Urinary bladder (tissue), 4 donors: ENCODE results near the gene TLX1. TPM values are rescaled to one million over a fixed set of nuclear protein-coding genes. Genes with fewer than 3 reads are reported as not detected.

Source experiments
- DNase-seq: peaks from one replicate; pipeline ENCODE4 v3.0.0-alpha.2; 2015; ENCODE audit errors: extremely low spot score
- H3K27ac ChIP-seq: one replicate; pipeline ENCODE4 v1.5.1; 2013; ENCODE audit warnings: low read depth, mild to moderate bottlenecking, moderate library complexity
- H3K36me3 ChIP-seq: one replicate; pipeline ENCODE4 v1.6.1; 2013; ENCODE audit warnings: mild to moderate bottlenecking, moderate library complexity; ENCODE audit not compliant: insufficient read depth
- H3K4me1 ChIP-seq: one replicate; pipeline ENCODE4 v1.6.1; 2013; ENCODE audit warnings: mild to moderate bottlenecking, moderate library complexity; ENCODE audit not compliant: insufficient read depth
- H3K4me3 ChIP-seq: one replicate; pipeline ENCODE4 v1.5.1; 2013; ENCODE audit warnings: low read depth, low read length
- WGBS: extraction: QIAGEN DNeasy Blood & Tissue Kit; methylation state at CpG from one replicate; pipeline ENCODE4 v1.1.7; 2013; 5-methylcytosine and 5-hydroxymethylcytosine counted together
- polyA plus RNA-seq: library from polyadenylated mRNA; stranded (reverse); fragments of 200-250 nt; gene quantifications from one replicate; pipeline ENCODE4 v1.2.3, GENCODE V29; 2013
- total RNA-seq: library from RNA; depleted of rRNA; stranded (reverse); fragments of >200 nt; gene quantifications from one replicate; pipeline ENCODE4 v1.2.3, GENCODE V29; 2014
- donor health status: healthy with polysubstance abuse.
- donor health status: healthy.

TLX1 gene
- total and polyA plus RNA-seq, 2 donors = not detected

GRCh38 chr10:101134299-101135127, 3.4 kb downstream of the TLX1 start:
- Histone ChIP-seq H3K36me3 (no peaks in the 10 kb centered on the region), H3K4me3 (peak overlapping the region; percentile 16), H3K27ac (no peak overlapping the region), H3K4me1 (no peaks in the 10 kb centered on the region)
- no peak for DNase-seq
- WGBS = 2% methylated on average over 60 of the region's 60 CpGs

GRCh38 chr10:101135141-101136006, 4.3 kb downstream of the TLX1 start:
- 10% methylated on average over 36 of the region's 36 CpGs for WGBS
- Histone ChIP-seq H3K4me1 (no peaks in the 10 kb centered on the region), H3K36me3 (no peaks in the 10 kb centered on the region), H3K27ac (no peak overlapping the region), H3K4me3 (peak overlapping the region; percentile 16)
- DNase-seq = no peak

GRCh38 chr10:101136007-101136707, 5.1 kb downstream of the TLX1 start:
- no peaks in the 10 kb centered on the region for H3K36me3 ChIP-seq
- no peak overlapping the region for H3K27ac ChIP-seq
- H3K4me1 ChIP-seq = no peaks in the 10 kb centered on the region
- DNase-seq = no peak
- WGBS = 6% methylated on average over 33 of the region's 33 CpGs
- no peak overlapping the region for H3K4me3 ChIP-seq

GRCh38 chr10:101136708-101137121, 5.6 kb downstream of the TLX1 start:
- Histone ChIP-seq H3K36me3 (no peaks in the 10 kb centered on the region), H3K27ac (no peak overlapping the region), H3K4me3 (no peak overlapping the region), H3K4me1 (no peaks in the 10 kb centered on the region)
- WGBS = 10% methylated on average over 26 of the region's 26 CpGs
- no peak for DNase-seq

- Histone ChIP-seq H3K4me1 (no peaks in the 10 kb centered on the region), H3K36me3 (no peaks in the 10 kb centered on the region), H3K4me3 (no peak overlapping the region), H3K27ac (no peak overlapping the region)
- no peak for DNase-seq
- 40% methylated on average over 2 of the region's 2 CpGs for WGBS
These were observed 6.2 kb downstream of the TLX1 start for GRCh38 chr10:101137271-101137670.

- WGBS = 19% methylated on average over 8 of the region's 8 CpGs
- Histone ChIP-seq H3K36me3 (no peaks in the 10 kb centered on the region), H3K27ac (no peak overlapping the region), H3K4me1 (no peaks in the 10 kb centered on the region), H3K4me3 (no peak overlapping the region)
- no peak for DNase-seq
These were observed 7.8 kb downstream of the TLX1 start for GRCh38 chr10:101138788-101139420.

- Histone ChIP-seq H3K4me3 (no peak overlapping the region), H3K27ac (no peak overlapping the region), H3K36me3 (no peaks in the 10 kb centered on the region), H3K4me1 (no peaks in the 10 kb centered on the region)
- 8% methylated on average over 30 of the region's 30 CpGs for WGBS
- no peak for DNase-seq
These were observed 8.4 kb downstream of the TLX1 start for GRCh38 chr10:101139421-101139911.

- Histone ChIP-seq H3K4me3 (no peak overlapping the region), H3K36me3 (no peaks in the 10 kb centered on the region), H3K27ac (no peak overlapping the region), H3K4me1 (no peaks in the 10 kb centered on the region)
- no peak for DNase-seq
- WGBS = 6% methylated on average over 65 of the region's 65 CpGs
These were observed 9.2 kb downstream of the TLX1 start for GRCh38 chr10:101140084-101140949.

GRCh38 chr10:101140950-101141615, 10.0 kb downstream of the TLX1 start:
- H3K4me3 ChIP-seq = no peak overlapping the region
- DNase-seq = no peak
- H3K36me3 ChIP-seq = no peaks in the 10 kb centered on the region
- 48% methylated on average over 8 of the region's 8 CpGs for WGBS
- H3K27ac ChIP-seq = no peak overlapping the region
- no peaks in the 10 kb centered on the region for H3K4me1 ChIP-seq

GRCh38 chr10:101141616-101142532, 10.8 kb downstream of the TLX1 start:
- H3K27ac ChIP-seq = no peak overlapping the region
- no peaks in the 10 kb centered on the region for H3K36me3 ChIP-seq
- DNase-seq = peak; percentile 50
- WGBS = 14% methylated on average over 21 of the region's 21 CpGs
- no peak overlapping the region for H3K4me3 ChIP-seq
- no peaks in the 10 kb centered on the region for H3K4me1 ChIP-seq
